Uterus (tissue), 2 donors: ENCODE results near the gene ULK4.

ENCODE experiments used
- POLR2A ChIP-seq, 2 donors: fragments of 450-650 bp; IDR thresholded peaks; one replicate each; pipeline ENCODE4 v1.6.1; 2016; ENCODE audit warnings: antibody characterized with exemption in 2 of 2, mild to moderate bottlenecking in 1 of 2, moderate library complexity in 1 of 2
- TF ChIP-seq, protein P1 (sequence below), 4 experiments: fragments of 200-600 bp in 2 of 4; fragments of 450-650 bp in 2 of 4; sonication (generic) in 2 of 4; IDR thresholded peaks; one replicate each; pipeline ENCODE4 v1.5.1; 2016 to 2019; ENCODE audit warnings: antibody characterized with exemption in 4 of 4, mild to moderate bottlenecking in 2 of 4, moderate library complexity in 1 of 4

DNA sequence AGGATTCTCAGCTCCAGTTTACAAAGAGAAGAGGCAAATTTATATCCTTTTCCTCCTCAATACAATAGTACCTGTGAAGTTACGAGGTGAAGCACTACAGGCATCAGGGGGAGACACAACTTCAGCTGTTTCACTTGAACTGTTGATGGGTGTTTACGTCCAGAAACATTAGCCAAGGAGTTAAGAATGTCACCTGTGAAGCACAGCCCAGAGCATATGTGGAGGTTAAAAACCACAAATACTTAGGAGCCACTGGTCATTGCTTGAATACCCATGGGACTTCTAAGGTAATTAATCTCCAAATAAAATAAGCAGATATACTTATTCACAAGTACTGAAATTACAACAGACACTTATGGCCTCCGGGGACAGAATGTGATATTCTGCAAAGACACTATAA lies 246.5 kb downstream of the ULK4 start:
- TF ChIP-seq, protein P1, sequence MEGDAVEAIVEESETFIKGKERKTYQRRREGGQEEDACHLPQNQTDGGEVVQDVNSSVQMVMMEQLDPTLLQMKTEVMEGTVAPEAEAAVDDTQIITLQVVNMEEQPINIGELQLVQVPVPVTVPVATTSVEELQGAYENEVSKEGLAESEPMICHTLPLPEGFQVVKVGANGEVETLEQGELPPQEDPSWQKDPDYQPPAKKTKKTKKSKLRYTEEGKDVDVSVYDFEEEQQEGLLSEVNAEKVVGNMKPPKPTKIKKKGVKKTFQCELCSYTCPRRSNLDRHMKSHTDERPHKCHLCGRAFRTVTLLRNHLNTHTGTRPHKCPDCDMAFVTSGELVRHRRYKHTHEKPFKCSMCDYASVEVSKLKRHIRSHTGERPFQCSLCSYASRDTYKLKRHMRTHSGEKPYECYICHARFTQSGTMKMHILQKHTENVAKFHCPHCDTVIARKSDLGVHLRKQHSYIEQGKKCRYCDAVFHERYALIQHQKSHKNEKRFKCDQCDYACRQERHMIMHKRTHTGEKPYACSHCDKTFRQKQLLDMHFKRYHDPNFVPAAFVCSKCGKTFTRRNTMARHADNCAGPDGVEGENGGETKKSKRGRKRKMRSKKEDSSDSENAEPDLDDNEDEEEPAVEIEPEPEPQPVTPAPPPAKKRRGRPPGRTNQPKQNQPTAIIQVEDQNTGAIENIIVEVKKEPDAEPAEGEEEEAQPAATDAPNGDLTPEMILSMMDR (IDR thresholded peaks at IDR 0.05) = no peak
- no peak for TF ChIP-seq POLR2A (IDR thresholded peaks at IDR 0.05)
